ENCODE data around the gene AFF3.

GRCh38 chr2:99615247-99615771 lies 527.1 kb downstream of the AFF3 start:
- TF ChIP-seq, protein P1, sequence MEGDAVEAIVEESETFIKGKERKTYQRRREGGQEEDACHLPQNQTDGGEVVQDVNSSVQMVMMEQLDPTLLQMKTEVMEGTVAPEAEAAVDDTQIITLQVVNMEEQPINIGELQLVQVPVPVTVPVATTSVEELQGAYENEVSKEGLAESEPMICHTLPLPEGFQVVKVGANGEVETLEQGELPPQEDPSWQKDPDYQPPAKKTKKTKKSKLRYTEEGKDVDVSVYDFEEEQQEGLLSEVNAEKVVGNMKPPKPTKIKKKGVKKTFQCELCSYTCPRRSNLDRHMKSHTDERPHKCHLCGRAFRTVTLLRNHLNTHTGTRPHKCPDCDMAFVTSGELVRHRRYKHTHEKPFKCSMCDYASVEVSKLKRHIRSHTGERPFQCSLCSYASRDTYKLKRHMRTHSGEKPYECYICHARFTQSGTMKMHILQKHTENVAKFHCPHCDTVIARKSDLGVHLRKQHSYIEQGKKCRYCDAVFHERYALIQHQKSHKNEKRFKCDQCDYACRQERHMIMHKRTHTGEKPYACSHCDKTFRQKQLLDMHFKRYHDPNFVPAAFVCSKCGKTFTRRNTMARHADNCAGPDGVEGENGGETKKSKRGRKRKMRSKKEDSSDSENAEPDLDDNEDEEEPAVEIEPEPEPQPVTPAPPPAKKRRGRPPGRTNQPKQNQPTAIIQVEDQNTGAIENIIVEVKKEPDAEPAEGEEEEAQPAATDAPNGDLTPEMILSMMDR (conservative IDR thresholded peaks at IDR 0.05; ENCODE audit: low read depth, low read length), result 0 out of 2 replicates have a peak, but pooled peaks have one; percentile 4
- TF ChIP-seq RAD21 (IDR thresholded peaks at IDR 0.05; ENCODE audit: low read length), result no peak
- no peak for TF ChIP-seq FOS (IDR thresholded peaks at IDR 0.05; ENCODE audit: low read depth, low read length)
- TF ChIP-seq POLR2A (IDR thresholded peaks at IDR 0.05; ENCODE audit: low read depth, low read length), result no peak

Measured in IMR-90 (cell line).